GM12891 (cell line): ENCODE measurements around the gene SPOP.

Experiments used
- DNase-seq: peaks from one replicate; pipeline ENCODE4 v3.0.0; 2011; ENCODE audit warnings: low spot score; ENCODE audit not compliant: insufficient read length
- FAIRE-seq: peaks from 2 replicates; lab custom pipeline; 2011; peaks lifted over from hg19 to GRCh38; lab: Jason Lieb, UNC
- PAX5 ChIP-seq: IDR thresholded peaks from 2 replicates; pipeline ENCODE4 v1.6.1; 2011; ENCODE audit warnings: low read length, moderate library complexity, mild to moderate bottlenecking; ENCODE audit not compliant: insufficient read depth, severe bottlenecking
- POLR2A ChIP-seq: IDR thresholded peaks from 2 replicates; pipeline ENCODE4 v1.6.1; 2011; ENCODE audit warnings: low read depth, low read length, control low read depth
- POLR2AphosphoS5 ChIP-seq: IDR thresholded peaks from 2 replicates; pipeline ENCODE4 v1.6.1; 2011; ENCODE audit warnings: low read depth, low read length, control low read depth
- POU2F2 ChIP-seq: IDR thresholded peaks from 2 replicates; pipeline ENCODE4 v1.6.1; 2011; ENCODE audit warnings: low read depth, mild to moderate bottlenecking, control low read depth, low read length, moderate library complexity
- SPI1 ChIP-seq: IDR thresholded peaks from 2 replicates; pipeline ENCODE4 v1.6.1; 2011; ENCODE audit warnings: low read depth, low read length, control low read depth
- TAF1 ChIP-seq: IDR thresholded peaks from 2 replicates; pipeline ENCODE4 v1.6.1; 2011; ENCODE audit warnings: low read depth, low read length, control low read depth

Gene SPOP

DNA sequence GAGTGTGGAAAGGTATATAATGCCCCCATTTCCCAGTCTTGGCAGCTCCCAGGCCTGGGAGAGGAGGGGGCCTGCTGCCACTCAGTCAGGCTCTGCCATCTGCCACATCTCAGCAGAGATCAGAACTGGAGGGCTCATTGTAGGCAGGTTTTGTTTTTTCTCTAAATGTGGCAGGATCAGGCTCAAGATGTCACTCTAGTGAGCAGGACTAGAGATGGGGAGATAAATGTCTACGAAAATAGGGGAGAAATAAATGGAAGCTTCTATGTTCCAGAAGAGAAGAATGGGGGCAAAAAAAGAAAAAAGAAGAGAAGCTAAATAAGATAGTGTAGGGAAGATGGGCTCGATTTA lies 88.3 kb downstream of the SPOP start:
- FAIRE-seq (no peak), DNase-seq (no peak)
- TF ChIP-seq POU2F2 (no peak), POLR2AphosphoS5 (no peak), TAF1 (no peak), SPI1 (no peak), PAX5 (no peak), POLR2A (no peak)

DNA sequence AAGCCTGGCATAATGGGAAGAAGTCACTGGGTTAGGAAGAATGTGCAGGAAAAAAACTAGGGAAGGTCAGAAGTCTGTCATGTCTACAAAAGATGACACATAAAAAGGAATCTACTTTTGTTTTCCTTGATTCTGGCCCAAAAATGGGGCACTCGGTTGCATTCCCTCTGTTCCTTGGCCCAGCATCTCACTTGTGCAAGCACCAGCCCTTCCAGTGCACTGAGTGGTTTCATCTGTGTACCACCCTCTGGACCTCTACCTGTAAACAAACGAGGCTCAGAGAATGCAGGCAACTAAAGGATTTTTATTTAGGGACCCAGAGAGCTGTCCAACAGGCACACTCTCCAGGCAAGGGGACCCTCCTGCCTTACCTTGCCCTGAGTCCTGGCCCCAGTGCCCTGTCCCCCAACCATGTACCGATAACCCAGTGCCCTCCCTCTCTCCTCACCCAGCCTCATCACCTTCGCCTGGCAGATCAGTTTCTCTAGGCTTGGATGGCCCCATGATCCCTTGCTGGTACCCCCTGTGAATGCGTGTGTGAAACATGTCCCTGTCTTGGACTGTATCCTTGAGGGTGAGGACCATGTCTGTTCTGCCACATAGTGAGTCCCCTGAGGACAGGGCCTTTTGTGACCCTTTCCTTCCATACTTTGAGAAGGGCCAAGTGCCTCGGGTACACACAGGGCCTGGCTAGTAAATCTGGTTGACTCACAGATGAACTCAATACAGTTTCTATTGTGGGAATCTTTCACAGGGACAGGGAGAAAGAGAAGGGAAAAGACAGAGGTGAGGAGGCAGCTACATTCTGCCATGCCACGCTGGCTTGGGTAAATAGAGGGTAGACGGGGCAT lies 88.9 kb downstream of the SPOP start:
- TF ChIP-seq SPI1 (no peak), PAX5 (no peak), TAF1 (no peak), POU2F2 (no peak), POLR2A (no peak), POLR2AphosphoS5 (no peak)
- FAIRE-seq, result no peak
- DNase-seq, result no peak

DNA sequence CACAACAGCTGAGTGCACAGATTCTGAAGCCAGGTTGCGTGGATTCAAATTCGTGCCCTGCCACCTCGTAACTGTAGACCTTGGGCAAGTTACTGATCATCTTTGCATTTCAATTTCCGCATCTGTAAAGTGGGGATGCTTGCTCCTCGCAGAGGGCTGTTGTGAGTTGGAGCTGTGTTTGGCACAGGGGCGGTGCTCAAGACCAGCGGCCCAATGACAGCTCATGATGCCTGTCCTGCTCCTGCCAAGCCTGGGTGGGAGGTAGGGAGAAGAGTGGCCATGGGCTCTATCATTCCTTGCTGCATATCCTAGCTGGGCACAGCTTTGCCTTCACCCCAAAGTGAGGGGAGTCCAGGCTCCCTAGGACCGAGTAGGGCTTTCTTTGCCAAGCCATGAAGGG lies 89.6 kb downstream of the SPOP start:
- no peak for DNase-seq
- TF ChIP-seq TAF1 (no peak), SPI1 (no peak), POLR2A (no peak), POLR2AphosphoS5 (no peak), POU2F2 (no peak), PAX5 (no peak)
- FAIRE-seq, result no peak

- DNase-seq (no peak), FAIRE-seq (no peak)
- TF ChIP-seq POU2F2 (no peak), POLR2AphosphoS5 (no peak), PAX5 (no peak), SPI1 (no peak), TAF1 (no peak), POLR2A (no peak)
Measured at GRCh38 chr17:49587366-49588073, 90.4 kb downstream of the SPOP start.

- FAIRE-seq, result peak; percentile 5
- TF ChIP-seq TAF1 (no peak), SPI1 (no peak), POLR2A (no peak), POLR2AphosphoS5 (no peak)
- no peak for DNase-seq
Measured at GRCh38 chr17:49585422-49586027, 92.4 kb downstream of the SPOP start.

- no peak for DNase-seq
- no peak for TF ChIP-seq POLR2A
- FAIRE-seq, result no peak
Measured at GRCh38 chr17:49583889-49584288, 94.0 kb downstream of the SPOP start.

GRCh38 chr17:49583226-49583625 lies 94.7 kb downstream of the SPOP start:
- TF ChIP-seq POU2F2 (no peak), SPI1 (no peak), POLR2A (no peak), POLR2AphosphoS5 (no peak), TAF1 (no peak), PAX5 (no peak)
- no peak for FAIRE-seq
- no peak for DNase-seq

DNA sequence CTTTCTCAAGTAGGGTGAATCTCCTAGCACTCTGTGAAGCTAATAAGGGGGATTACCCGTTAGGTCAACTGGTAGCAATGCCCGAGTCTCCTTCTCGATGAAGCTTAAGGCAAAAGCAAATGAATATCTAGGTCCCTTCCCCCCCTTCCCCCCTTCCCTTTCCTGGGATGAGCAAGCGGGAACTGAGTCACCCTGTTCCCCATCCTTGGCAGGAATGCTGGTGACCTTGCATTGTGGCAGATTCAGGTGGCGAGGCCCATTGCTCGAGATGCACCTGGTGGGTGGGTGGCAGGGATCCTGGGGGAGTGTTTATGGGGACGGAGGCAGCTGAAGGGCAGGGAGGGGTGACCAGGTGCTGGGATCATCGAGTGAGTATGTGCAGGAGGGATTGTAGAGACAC lies 95.1 kb downstream of the SPOP start:
- FAIRE-seq, result no peak
- DNase-seq, result no peak
- TF ChIP-seq POLR2A (no peak), POLR2AphosphoS5 (no peak), SPI1 (no peak), TAF1 (no peak), PAX5 (no peak), POU2F2 (no peak)

GRCh38 chr17:49582055-49582722 lies 95.7 kb downstream of the SPOP start:
- DNase-seq (no peak), FAIRE-seq (no peak)
- TF ChIP-seq POLR2AphosphoS5 (no peak), PAX5 (no peak), SPI1 (no peak), POLR2A (no peak), POU2F2 (no peak), TAF1 (no peak)

- TF ChIP-seq SPI1, result no peak
- no peak for TF ChIP-seq POU2F2
- no peak for TF ChIP-seq POLR2AphosphoS5
- TF ChIP-seq PAX5, result no peak
- TF ChIP-seq POLR2A, result no peak
- TF ChIP-seq TAF1, result no peak
- DNase-seq (no peak), FAIRE-seq (no peak)
Measured at GRCh38 chr17:49581648-49581998, 96.3 kb downstream of the SPOP start.
